Measurements from ENCODE around the gene RFTN1.

The RFTN1 gene

GRCh38 chr3:16429086-16429485 lies 84.4 kb downstream of the RFTN1 start:
- Histone ChIP-seq H3K23ac (ENCODE audit: low read depth, low read length, poor library complexity) (no peak overlapping the region), H2AFZ (ENCODE audit: low read length) (no peak overlapping the region), H4K8ac (ENCODE audit: low read depth, low read length) (no peak overlapping the region), H3K27me3 (ENCODE audit: control insufficient read depth in 3 of 3, insufficient read depth in 3 of 3, low read depth in 1 of 3, low read length in 3 of 3) (no peaks in the 10 kb centered on the region), H2BK120ac (ENCODE audit: low read depth, low read length) (no peak overlapping the region), H2BK5ac (ENCODE audit: low read length) (no peak overlapping the region), H3K9ac (ENCODE audit: low read depth, low read length, poor library complexity) (no peak overlapping the region), H3K18ac (ENCODE audit: low read length) (no peak overlapping the region), H3K9me3 (replicated peaks in 1 of 2; ENCODE audit: control insufficient read depth in 2 of 2, insufficient read depth in 1 of 2, low read depth in 1 of 2, low read length in 2 of 2) (peaks cover 0 to 2% of the 10 kb centered on the region in 2 donors), H3K27ac (replicated peaks; ENCODE audit: low read length) (no peak overlapping the region), H3K4ac (ENCODE audit: low read length) (no peak overlapping the region), H2BK15ac (ENCODE audit: low read length) (no peak overlapping the region), H3K4me3 (ENCODE audit: low read length in 2 of 2) (no peak overlapping the region), H3K4me2 (ENCODE audit: insufficient read depth, low read length, poor library complexity, severe bottlenecking) (no peak overlapping the region), H3K79me1 (ENCODE audit: low read depth, low read length) (no peaks in the 10 kb centered on the region), H3K14ac (ENCODE audit: low read length) (no peak overlapping the region), H2BK12ac (ENCODE audit: low read length) (no peak overlapping the region), H3K4me1 (ENCODE audit: control insufficient read depth in 2 of 2, insufficient read depth in 1 of 2, low read depth in 1 of 2, low read length in 2 of 2) (peaks cover 0 to 3% of the 10 kb centered on the region in 2 donors), H2AK5ac (ENCODE audit: low read depth, low read length) (no peak overlapping the region), H3K36me3 (replicated peaks in 1 of 2; ENCODE audit: control insufficient read depth in 2 of 2, insufficient read depth in 2 of 2, low read length in 2 of 2) (no peaks in the 10 kb centered on the region), H4K91ac (ENCODE audit: low read depth, low read length, poor library complexity) (no peak overlapping the region)
- no peak for DNase-seq (ENCODE audit: low spot score)
- no CpG with 5 or more reads among the region's 1 CpG for WGBS, 2 donors (ENCODE audit: extremely low coverage in 2 of 2, insufficient read length in 2 of 2, insufficient replicate concordance in 1 of 2)

GRCh38 chr3:16428612-16429011 lies 84.9 kb downstream of the RFTN1 start:
- Histone ChIP-seq H3K23ac (ENCODE audit: low read depth, low read length, poor library complexity) (no peak overlapping the region), H2AK5ac (ENCODE audit: low read depth, low read length) (no peak overlapping the region), H3K79me1 (ENCODE audit: low read depth, low read length) (no peaks in the 10 kb centered on the region), H3K4me1 (ENCODE audit: control insufficient read depth in 2 of 2, insufficient read depth in 1 of 2, low read depth in 1 of 2, low read length in 2 of 2) (peaks cover 0 to 3% of the 10 kb centered on the region in 2 donors), H3K36me3 (replicated peaks in 1 of 2; ENCODE audit: control insufficient read depth in 2 of 2, insufficient read depth in 2 of 2, low read length in 2 of 2) (no peaks in the 10 kb centered on the region), H4K8ac (ENCODE audit: low read depth, low read length) (no peak overlapping the region), H3K9me3 (replicated peaks in 1 of 2; ENCODE audit: control insufficient read depth in 2 of 2, insufficient read depth in 1 of 2, low read depth in 1 of 2, low read length in 2 of 2) (peaks cover 0 to 2% of the 10 kb centered on the region in 2 donors), H2BK5ac (ENCODE audit: low read length) (no peak overlapping the region), H3K4ac (ENCODE audit: low read length) (no peak overlapping the region), H3K4me2 (ENCODE audit: insufficient read depth, low read length, poor library complexity, severe bottlenecking) (no peak overlapping the region), H2AFZ (ENCODE audit: low read length) (no peak overlapping the region), H3K9ac (ENCODE audit: low read depth, low read length, poor library complexity) (no peak overlapping the region), H3K4me3 (ENCODE audit: low read length in 2 of 2) (no peak overlapping the region), H3K27me3 (ENCODE audit: control insufficient read depth in 3 of 3, insufficient read depth in 3 of 3, low read depth in 1 of 3, low read length in 3 of 3) (no peaks in the 10 kb centered on the region), H3K27ac (replicated peaks; ENCODE audit: low read length) (no peak overlapping the region), H3K18ac (ENCODE audit: low read length) (no peak overlapping the region), H2BK15ac (ENCODE audit: low read length) (no peak overlapping the region), H3K14ac (ENCODE audit: low read length) (no peak overlapping the region), H4K91ac (ENCODE audit: low read depth, low read length, poor library complexity) (no peak overlapping the region), H2BK12ac (ENCODE audit: low read length) (no peak overlapping the region), H2BK120ac (ENCODE audit: low read depth, low read length) (no peak overlapping the region)
- no peak for DNase-seq (ENCODE audit: low spot score)
- WGBS, 2 donors (ENCODE audit: extremely low coverage in 2 of 2, insufficient read length in 2 of 2, insufficient replicate concordance in 1 of 2) = no CpG with 5 or more reads among the region's 5 CpGs

GRCh38 chr3:16427103-16427965 lies 86.2 kb downstream of the RFTN1 start:
- Histone ChIP-seq H2BK15ac (ENCODE audit: low read length) (no peak overlapping the region), H3K9ac (ENCODE audit: low read depth, low read length, poor library complexity) (no peak overlapping the region), H3K4me3 (ENCODE audit: low read length in 2 of 2) (no peak overlapping the region), H3K27me3 (ENCODE audit: control insufficient read depth in 3 of 3, insufficient read depth in 3 of 3, low read depth in 1 of 3, low read length in 3 of 3) (no peaks in the 10 kb centered on the region), H3K18ac (ENCODE audit: low read length) (no peak overlapping the region), H2BK5ac (ENCODE audit: low read length) (no peak overlapping the region), H3K9me3 (replicated peaks in 1 of 2; ENCODE audit: control insufficient read depth in 2 of 2, insufficient read depth in 1 of 2, low read depth in 1 of 2, low read length in 2 of 2) (peaks cover 0 to 2% of the 10 kb centered on the region in 2 donors), H3K14ac (ENCODE audit: low read length) (no peak overlapping the region), H3K4me2 (ENCODE audit: insufficient read depth, low read length, poor library complexity, severe bottlenecking) (no peak overlapping the region), H2BK12ac (ENCODE audit: low read length) (no peak overlapping the region), H2BK120ac (ENCODE audit: low read depth, low read length) (no peak overlapping the region), H3K79me1 (ENCODE audit: low read depth, low read length) (no peaks in the 10 kb centered on the region), H3K36me3 (replicated peaks in 1 of 2; ENCODE audit: control insufficient read depth in 2 of 2, insufficient read depth in 2 of 2, low read length in 2 of 2) (no peaks in the 10 kb centered on the region), H2AFZ (ENCODE audit: low read length) (no peak overlapping the region), H2AK5ac (ENCODE audit: low read depth, low read length) (no peak overlapping the region), H4K91ac (ENCODE audit: low read depth, low read length, poor library complexity) (no peak overlapping the region), H3K4ac (ENCODE audit: low read length) (no peak overlapping the region), H4K8ac (ENCODE audit: low read depth, low read length) (no peak overlapping the region), H3K23ac (ENCODE audit: low read depth, low read length, poor library complexity) (no peak overlapping the region), H3K27ac (replicated peaks; ENCODE audit: low read length) (no peak overlapping the region), H3K4me1 (ENCODE audit: control insufficient read depth in 2 of 2, insufficient read depth in 1 of 2, low read depth in 1 of 2, low read length in 2 of 2) (peaks cover 0 to 3% of the 10 kb centered on the region in 2 donors)
- WGBS, 2 donors (ENCODE audit: extremely low coverage in 2 of 2, insufficient read length in 2 of 2, insufficient replicate concordance in 1 of 2) = no CpG with 5 or more reads among the region's 5 CpGs
- DNase-seq (ENCODE audit: low spot score) = no peak

- Histone ChIP-seq H3K4me1 (ENCODE audit: control insufficient read depth in 2 of 2, insufficient read depth in 1 of 2, low read depth in 1 of 2, low read length in 2 of 2) (peaks cover 0 to 3% of the 10 kb centered on the region in 2 donors), H3K18ac (ENCODE audit: low read length) (no peak overlapping the region), H3K14ac (ENCODE audit: low read length) (no peak overlapping the region), H3K9me3 (replicated peaks in 1 of 2; ENCODE audit: control insufficient read depth in 2 of 2, insufficient read depth in 1 of 2, low read depth in 1 of 2, low read length in 2 of 2) (peaks cover 0 to 2% of the 10 kb centered on the region in 2 donors), H3K79me1 (ENCODE audit: low read depth, low read length) (no peaks in the 10 kb centered on the region), H2BK12ac (ENCODE audit: low read length) (no peak overlapping the region), H2BK120ac (ENCODE audit: low read depth, low read length) (no peak overlapping the region), H3K9ac (ENCODE audit: low read depth, low read length, poor library complexity) (no peak overlapping the region), H3K4ac (ENCODE audit: low read length) (no peak overlapping the region), H3K4me2 (ENCODE audit: insufficient read depth, low read length, poor library complexity, severe bottlenecking) (no peak overlapping the region), H3K27ac (replicated peaks; ENCODE audit: low read length) (no peak overlapping the region), H2BK15ac (ENCODE audit: low read length) (no peak overlapping the region), H3K36me3 (replicated peaks in 1 of 2; ENCODE audit: control insufficient read depth in 2 of 2, insufficient read depth in 2 of 2, low read length in 2 of 2) (no peaks in the 10 kb centered on the region), H3K27me3 (ENCODE audit: control insufficient read depth in 3 of 3, insufficient read depth in 3 of 3, low read depth in 1 of 3, low read length in 3 of 3) (no peaks in the 10 kb centered on the region), H2AFZ (ENCODE audit: low read length) (no peak overlapping the region), H3K4me3 (ENCODE audit: low read length in 2 of 2) (no peak overlapping the region), H2BK5ac (ENCODE audit: low read length) (no peak overlapping the region), H2AK5ac (ENCODE audit: low read depth, low read length) (no peak overlapping the region), H4K8ac (ENCODE audit: low read depth, low read length) (no peak overlapping the region), H4K91ac (ENCODE audit: low read depth, low read length, poor library complexity) (no peak overlapping the region), H3K23ac (ENCODE audit: low read depth, low read length, poor library complexity) (no peak overlapping the region)
- WGBS, 2 donors (ENCODE audit: extremely low coverage in 2 of 2, insufficient read length in 2 of 2, insufficient replicate concordance in 1 of 2) = no CpG with 5 or more reads among the region's 2 CpGs
- no peak for DNase-seq (ENCODE audit: low spot score)
Measured at GRCh38 chr3:16426665-16427064, 86.8 kb downstream of the RFTN1 start.

Measured in neuronal stem cell (in vitro differentiated cells).